Fibroblast of pulmonary artery (primary cell): ENCODE data around the gene CEP112.

ENCODE experiments used
- DNase-seq: peaks from one replicate; pipeline ENCODE4 v3.0.0-alpha.2; 2010; ENCODE audit warnings: low read depth
- H3K4me3 ChIP-seq: replicated peaks from 2 replicates; pipeline ENCODE4 v1.5.1; 2011; ENCODE audit warnings: low read depth, mild to moderate bottlenecking, control low read depth, low read length, moderate library complexity
- CTCF ChIP-seq: IDR thresholded peaks from 2 replicates; pipeline ENCODE4 v1.5.1; 2011; ENCODE audit warnings: mild to moderate bottlenecking, control low read depth, low read length, inconsistent platforms; ENCODE audit errors: missing control alignments

The CEP112 gene

GRCh38 chr17:65885541-65886312 is 306.2 kb downstream of the CEP112 start:
- no peak for TF ChIP-seq CTCF
- no peak overlapping the region for H3K4me3 ChIP-seq
- no peak for DNase-seq

- no peak for TF ChIP-seq CTCF
- H3K4me3 ChIP-seq = no peak overlapping the region
- DNase-seq = no peak
Observed at GRCh38 chr17:65876985-65877384, 314.9 kb downstream of the CEP112 start.

- H3K4me3 ChIP-seq = no peak overlapping the region
- no peak for DNase-seq
- TF ChIP-seq CTCF = no peak
Observed at GRCh38 chr17:65868881-65869280, 323.1 kb downstream of the CEP112 start.

GRCh38 chr17:65867014-65867413 is 324.9 kb downstream of the CEP112 start:
- DNase-seq = no peak
- TF ChIP-seq CTCF = no peak
- H3K4me3 ChIP-seq = no peak overlapping the region

GRCh38 chr17:65865715-65866425 is 326.1 kb downstream of the CEP112 start:
- no peak overlapping the region for H3K4me3 ChIP-seq
- no peak for DNase-seq
- no peak for TF ChIP-seq CTCF

GRCh38 chr17:65864394-65864793 is 327.5 kb downstream of the CEP112 start:
- no peak overlapping the region for H3K4me3 ChIP-seq
- DNase-seq = no peak
- no peak for TF ChIP-seq CTCF

- TF ChIP-seq CTCF = no peak
- no peak overlapping the region for H3K4me3 ChIP-seq
- DNase-seq = no peak
Observed at GRCh38 chr17:65857718-65858117, 334.2 kb downstream of the CEP112 start.
